Measurements from ENCODE around the gene PRDM13. TPM values are rescaled to one million over a fixed set of nuclear protein-coding genes. Genes with fewer than 3 reads are reported as not detected.

PRDM13 gene
- not detected in 2 replicates for total RNA-seq (2013; cell fraction: nucleolus; rRNA removed)
- total RNA-seq (2014; rRNA removed) (0.11 TPM in 1 of 2 replicates, not detected in the other), total RNA-seq (2014; rRNA removed; fragmentation: Illumina TruSeq; extraction: Trizol) (0.05 TPM in 1 of 2 replicates, not detected in the other), total RNA-seq (2021) (0.15 TPM in 1 of 2 replicates, not detected in the other), polyA plus RNA-seq (2011; rRNA removed) (not detected in 2 replicates), polyA plus RNA-seq (2014; fragmentation: Illumina TruSeq; extraction: Trizol) (not detected in 2 replicates), polyA plus RNA-seq (2014; fragmentation: Nextera tagmentation; extraction: Ambion mirVana) (under 1 TPM in 1 of 2 experiments, not detected in 1; 0.02 TPM), polyA plus RNA-seq (2014; rRNA removed) (0.03 TPM in 2 replicates), polyA plus RNA-seq (2016; fragmentation: Nextera tagmentation; extraction: Ambion mirVana) (under 1 TPM in 1 of 2 experiments, not detected in 1; 0.04 TPM), polyA minus RNA-seq (2011; rRNA and poly(A)+ RNA removed) (not detected in 2 replicates), Bru-seq, nascent RNA (not detected), BruChase-seq, experiment 1, labeled RNA remaining after a 6-hour chase (not detected), BruChase-seq, experiment 2, labeled RNA remaining after a 2-hour chase (not detected)
- polyA plus RNA-seq (2011; ENCODE audit: low read depth), result not detected
- not detected in 2 replicates for polyA plus RNA-seq (2011; cell fraction: cytosol; rRNA removed)
- not detected in 2 replicates for polyA plus RNA-seq (2011; cell fraction: nucleus; rRNA removed)
- 0.06 and 0.08 TPM in 2 replicates for polyA plus RNA-seq (2012)
- polyA minus RNA-seq (2011; cell fraction: cytosol; rRNA and poly(A)+ RNA removed), result not detected in 2 replicates
- polyA minus RNA-seq (2011; cell fraction: nucleus; rRNA and poly(A)+ RNA removed), result not detected in 2 replicates
- long read RNA-seq, experiment 1, result 0 reads
- long read RNA-seq, experiment 2, result 0 reads

DNA sequence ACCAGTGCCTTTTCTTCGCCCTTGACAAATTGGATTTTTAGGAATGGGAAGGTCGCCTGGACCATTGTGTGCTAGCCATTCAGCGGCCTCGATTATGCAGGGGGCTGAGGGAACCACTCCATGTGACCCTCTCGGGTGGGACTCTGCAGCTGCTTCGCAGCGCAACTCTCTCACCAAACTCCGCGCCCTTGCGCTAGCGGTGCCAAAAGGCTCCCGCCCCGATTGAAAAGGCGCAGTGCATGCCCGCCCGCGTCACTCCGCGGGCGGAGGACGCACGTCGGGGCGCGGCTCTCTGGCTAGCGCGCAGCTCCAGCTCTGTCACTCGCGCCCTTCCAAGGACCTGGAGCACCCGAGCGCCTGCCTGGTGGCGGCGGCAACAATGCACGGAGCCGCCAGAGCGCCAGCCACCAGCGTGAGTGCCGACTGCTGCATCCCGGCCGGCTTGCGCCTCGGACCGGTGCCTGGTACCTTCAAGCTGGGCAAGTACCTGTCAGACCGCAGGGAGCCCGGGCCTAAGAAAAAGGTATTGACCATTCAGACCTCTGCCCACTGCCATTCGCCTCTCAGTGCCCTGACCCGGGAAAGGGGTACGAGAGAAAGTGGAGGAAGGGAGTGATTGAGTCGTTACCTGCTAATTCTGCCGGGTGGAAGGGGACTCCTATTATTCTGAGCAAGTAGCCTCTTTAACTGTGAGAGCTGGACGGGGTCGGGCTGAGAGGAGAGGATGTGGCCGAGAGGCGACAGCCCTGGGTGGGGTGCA, at the start of gene PRDM13:
Gene PRDM13, plus strand, starts transcription at position 178 of the 760 bp plus-strand sequence. Its CDS starts 202 bp downstream, at position 380.
- in situ Hi-C loops (cut with MboI) (no loop called here), intact Hi-C loops (cut with micrococcal nuclease; ENCODE audit: unreplicated experiment) (no loop called here)
- H3K79me2 ChIP-seq (ENCODE audit: control insufficient read depth, insufficient read depth, low read length), result no peaks in the 10 kb centered on the region
- H3K4me1 ChIP-seq (ENCODE audit: control insufficient read depth, insufficient read depth, low read length), result peaks cover 17% of the 10 kb centered on the region
- ATAC-seq (no peak; the same call in 2 of the 3 replicates), FAIRE-seq (no peak), DNase-seq (ENCODE audit: low read depth, low spot score) (no peak)
- peaks cover 26 to 47% of the 10 kb centered on the region in 2 experiments for H3K27me3 ChIP-seq (replicated peaks in 1 of 2; ENCODE audit: control insufficient read depth in 2 of 2, insufficient read depth in 2 of 2, low read length in 1 of 2)
- H3K4me3 ChIP-seq, result no peak within 1 kb of the TSS
- no peak for TF ChIP-seq PKNOX1 (IDR thresholded peaks at IDR 0.05)
- TF ChIP-seq YBX1 (IDR thresholded peaks at IDR 0.05), result no peak
- no peak for TF ChIP-seq CBX5 (IDR thresholded peaks at IDR 0.05; ENCODE audit: low read depth)
- no peak for TF ChIP-seq FOXM1 (IDR thresholded peaks at IDR 0.05; ENCODE audit: low read depth, low read length)
- 0 out of 2 replicates have a peak, but pooled peaks have one; percentile 41 for TF ChIP-seq EZH2 (IDR thresholded peaks at IDR 0.05; ENCODE audit: borderline replicate concordance, control insufficient read depth, low read depth, low read length)
- TF ChIP-seq HDAC6 (IDR thresholded peaks at IDR 0.05; ENCODE audit: unreplicated experiment), result peak; percentile 69
- ChIA-PET CTCF (no interaction called here), RAD21 (ENCODE audit: unreplicated experiment) (no interaction called here), POLR2A (no interaction called here), SMC1A (ENCODE audit: uncharacterized antibody, unreplicated experiment) (no interaction called here)
- no peak within 1 kb of the TSS for H2AFZ ChIP-seq (ENCODE audit: control insufficient read depth, low read depth, low read length)
- no peaks in the 10 kb centered on the region; the same call in 1 of the 2 replicates for H4K20me1 ChIP-seq (ENCODE audit: control insufficient read depth, insufficient read depth)
- no peak within 1 kb of the TSS for H3K9ac ChIP-seq (ENCODE audit: control insufficient read depth, insufficient read depth, low read length)
- no TSS peak for BruUV-seq (replicated peaks)
- H3K27ac ChIP-seq (ENCODE audit: control insufficient read depth, insufficient read depth), result no peak within 1 kb of the TSS
- peaks cover 1% of the 10 kb centered on the region; the same call in 2 of the 3 replicates for H3K9me3 ChIP-seq (replicated peaks; ENCODE audit: control insufficient read depth, insufficient read depth, low read length)
- 60% methylated on average over 52 of the region's 54 CpGs for WGBS (ENCODE audit: insufficient coverage, insufficient replicate concordance, low lambda C conversion rate, missing lambda C conversion rate)
- H3K4me2 ChIP-seq (ENCODE audit: control insufficient read depth, insufficient read depth), result no peak within 1 kb of the TSS
- H3K36me3 ChIP-seq (ENCODE audit: control insufficient read depth in 2 of 2, insufficient read depth in 2 of 2, low read length in 1 of 2), result no peaks in the 10 kb centered on the region

All from GM12878 (cell line).